ENCODE data around the gene RNF43. TPM values are rescaled to one million over a fixed set of nuclear protein-coding genes. Genes with fewer than 3 reads are reported as not detected.

The RNF43 gene
- total RNA-seq, 2 donors from 2014 or later: 8.3 to 10.5 TPM

GRCh38 chr17:58446086-58446485 lies 28.8 kb upstream of the RNF43 start:
- TF ChIP-seq POLR2A (IDR thresholded peaks at IDR 0.05): no peak
- TF ChIP-seq, protein P1, sequence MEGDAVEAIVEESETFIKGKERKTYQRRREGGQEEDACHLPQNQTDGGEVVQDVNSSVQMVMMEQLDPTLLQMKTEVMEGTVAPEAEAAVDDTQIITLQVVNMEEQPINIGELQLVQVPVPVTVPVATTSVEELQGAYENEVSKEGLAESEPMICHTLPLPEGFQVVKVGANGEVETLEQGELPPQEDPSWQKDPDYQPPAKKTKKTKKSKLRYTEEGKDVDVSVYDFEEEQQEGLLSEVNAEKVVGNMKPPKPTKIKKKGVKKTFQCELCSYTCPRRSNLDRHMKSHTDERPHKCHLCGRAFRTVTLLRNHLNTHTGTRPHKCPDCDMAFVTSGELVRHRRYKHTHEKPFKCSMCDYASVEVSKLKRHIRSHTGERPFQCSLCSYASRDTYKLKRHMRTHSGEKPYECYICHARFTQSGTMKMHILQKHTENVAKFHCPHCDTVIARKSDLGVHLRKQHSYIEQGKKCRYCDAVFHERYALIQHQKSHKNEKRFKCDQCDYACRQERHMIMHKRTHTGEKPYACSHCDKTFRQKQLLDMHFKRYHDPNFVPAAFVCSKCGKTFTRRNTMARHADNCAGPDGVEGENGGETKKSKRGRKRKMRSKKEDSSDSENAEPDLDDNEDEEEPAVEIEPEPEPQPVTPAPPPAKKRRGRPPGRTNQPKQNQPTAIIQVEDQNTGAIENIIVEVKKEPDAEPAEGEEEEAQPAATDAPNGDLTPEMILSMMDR (IDR thresholded peaks at IDR 0.05): no peak
- H3K4me1 ChIP-seq: no peaks in the 10 kb centered on the region
- no peak for DNase-seq

DNA sequence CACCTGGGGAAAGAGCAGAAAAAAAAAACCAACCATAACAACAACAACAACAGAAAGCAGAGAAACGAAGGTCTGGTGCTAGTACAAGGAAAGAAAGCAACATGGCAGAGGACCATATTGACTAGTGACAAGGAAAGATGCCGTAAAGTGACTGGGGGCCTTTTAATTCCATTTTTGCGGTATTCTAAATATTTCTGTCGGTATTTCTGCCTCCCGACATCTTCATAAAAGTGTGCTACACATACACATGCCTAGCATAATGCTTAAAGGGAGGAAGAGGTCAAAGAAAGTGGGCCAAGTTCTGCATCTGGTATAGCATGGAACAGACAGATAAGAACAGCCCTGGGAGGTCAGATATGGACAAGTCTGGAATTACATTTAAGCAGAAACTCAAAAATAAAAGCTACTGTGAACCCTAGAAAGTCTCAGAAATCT lies 19.5 kb upstream of the RNF43 start:
- TF ChIP-seq, protein P1 (IDR thresholded peaks at IDR 0.05): no peak
- TF ChIP-seq POLR2A (IDR thresholded peaks at IDR 0.05): no peak
- no peak overlapping the region for H3K27ac ChIP-seq
- no peaks in the 10 kb centered on the region for H3K9me3 ChIP-seq
- DNase-seq: no peak
- no peak for ATAC-seq
- H3K27me3 ChIP-seq: no peaks in the 10 kb centered on the region
- intact Hi-C loops (cut with DNase I): no loop called here
- H3K36me3 ChIP-seq (replicated peaks in 1 of 2; ENCODE audit: insufficient read depth in 1 of 2, low read depth in 2 of 2): no peaks in the 10 kb centered on the region
- no peaks in the 10 kb centered on the region for H3K4me1 ChIP-seq
- no peak overlapping the region for H3K4me3 ChIP-seq
- WGBS, 2 donors: 35 to 48% methylated on average over 5 of the region's 5 CpGs

More at GRCh38 chr17:58446086-58446485, 28.8 kb upstream of the RNF43 start:
- no peaks in the 10 kb centered on the region for H3K9me3 ChIP-seq
- H3K36me3 ChIP-seq (replicated peaks in 1 of 2; ENCODE audit: insufficient read depth in 1 of 2, low read depth in 2 of 2): no peaks in the 10 kb centered on the region
- no peak for ATAC-seq
- 76 to 77% methylated on average over 6 of the region's 6 CpGs for WGBS, 2 donors
- H3K27ac ChIP-seq: no peak overlapping the region
- intact Hi-C loops (cut with DNase I): loop anchor here (5.0 kb wide), 1 partner anchor 129 kb away; no protein-coding TSS in a partner anchor
- H3K4me3 ChIP-seq: no peak overlapping the region
- H3K27me3 ChIP-seq: no peaks in the 10 kb centered on the region

GRCh38 chr17:58436245-58436644 lies 18.9 kb upstream of the RNF43 start:
- intact Hi-C loops (cut with DNase I): no loop called here
- Histone ChIP-seq H3K27me3 (no peaks in the 10 kb centered on the region), H3K4me1 (no peaks in the 10 kb centered on the region), H3K36me3 (replicated peaks in 1 of 2; ENCODE audit: insufficient read depth in 1 of 2, low read depth in 2 of 2) (no peaks in the 10 kb centered on the region), H3K4me3 (no peak overlapping the region), H3K27ac (no peak overlapping the region), H3K9me3 (no peaks in the 10 kb centered on the region)
- no peak for ATAC-seq
- DNase-seq: no peak
- TF ChIP-seq POLR2A (IDR thresholded peaks at IDR 0.05): no peak
- TF ChIP-seq, protein P1 (IDR thresholded peaks at IDR 0.05): no peak

GRCh38 chr17:58432806-58433573 lies 15.7 kb upstream of the RNF43 start:
- TF ChIP-seq POLR2A (IDR thresholded peaks at IDR 0.05): no peak
- TF ChIP-seq, protein P1 (IDR thresholded peaks at IDR 0.05): no peak
- Histone ChIP-seq H3K27ac (no peak overlapping the region), H3K4me3 (no peak overlapping the region), H3K9me3 (no peaks in the 10 kb centered on the region), H3K27me3 (no peaks in the 10 kb centered on the region), H3K4me1 (no peaks in the 10 kb centered on the region), H3K36me3 (replicated peaks in 1 of 2; ENCODE audit: insufficient read depth in 1 of 2, low read depth in 2 of 2) (no peaks in the 10 kb centered on the region)
- 71 to 78% methylated on average over 7 of the region's 7 CpGs for WGBS, 2 donors
- no peak for DNase-seq
- no peak for ATAC-seq
- intact Hi-C loops (cut with DNase I): no loop called here

GRCh38 chr17:58427807-58428206 lies 10.5 kb upstream of the RNF43 start:
- intact Hi-C loops (cut with DNase I): no loop called here
- no peaks in the 10 kb centered on the region for H3K4me1 ChIP-seq
- H3K9me3 ChIP-seq: no peaks in the 10 kb centered on the region
- H3K27me3 ChIP-seq: no peaks in the 10 kb centered on the region
- DNase-seq: no peak
- H3K36me3 ChIP-seq (replicated peaks in 1 of 2; ENCODE audit: insufficient read depth in 1 of 2, low read depth in 2 of 2): no peaks in the 10 kb centered on the region
- H3K4me3 ChIP-seq: no peak overlapping the region
- 82 to 85% methylated on average over 3 of the region's 3 CpGs for WGBS, 2 donors
- no peak overlapping the region for H3K27ac ChIP-seq
- TF ChIP-seq POLR2A (IDR thresholded peaks at IDR 0.05): no peak
- no peak for ATAC-seq

Measured in body of pancreas (tissue), 4 donors.